ENCODE measurements around the gene DNAJC18. TPM values are rescaled to one million over a fixed set of nuclear protein-coding genes. Genes with fewer than 3 reads are reported as not detected.

Gene DNAJC18
- 5.3 to 8.6 TPM (median 7.1 TPM) in 5 replicates for total RNA-seq (2022; extraction: Qiagen RNA extraction)

GRCh38 chr5:139439013-139439903, at the start of gene DNAJC18:
Gene DNAJC18 (minus strand): TSS chr5:139439525. CDS start chr5:139439445, 80 bp downstream.

GRCh38 chr5:139482050-139482889, 42.9 kb upstream of the DNAJC18 start, which contains the start of gene STING1:
Gene STING1 (minus strand): TSS chr5:139482758. CDS start chr5:139481704, 1,054 bp downstream.

DNA sequence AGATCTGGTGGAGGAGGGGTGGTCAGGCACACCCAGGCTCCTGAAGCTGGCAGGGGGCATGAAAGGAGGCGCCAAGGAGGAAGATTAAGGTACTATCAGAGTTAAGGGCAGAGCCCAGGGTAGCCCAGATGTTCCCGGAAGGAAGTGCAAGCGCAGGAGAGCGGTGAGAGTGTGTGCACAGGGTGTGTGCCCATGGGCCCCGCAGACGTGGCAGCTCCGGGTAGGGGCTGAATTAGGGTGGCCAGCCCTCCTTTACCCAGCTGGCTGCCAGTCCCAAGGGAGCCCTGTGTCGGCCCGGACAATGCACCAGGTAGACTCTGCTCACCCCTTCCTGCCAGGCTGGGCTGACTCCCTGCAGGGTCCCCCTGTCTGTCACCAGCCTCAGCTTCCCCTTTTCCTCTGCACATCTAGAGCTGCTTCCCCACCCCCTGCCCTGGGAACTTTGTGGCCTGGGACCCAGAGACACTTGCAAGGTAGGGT, 31.5 kb upstream of the DNAJC18 start, which contains the start of gene SMIM33:
Gene SMIM33, plus strand, starts transcription at position 184 of the 480 bp plus-strand sequence. Its CDS starts 118 bp downstream, at position 302.

GRCh38 chr5:139462586-139463276, 23.4 kb upstream of the DNAJC18 start, which contains the start of gene ECSCR:
Gene ECSCR (minus strand): TSS chr5:139462743. CDS start chr5:139462670, 73 bp downstream.

DNA sequence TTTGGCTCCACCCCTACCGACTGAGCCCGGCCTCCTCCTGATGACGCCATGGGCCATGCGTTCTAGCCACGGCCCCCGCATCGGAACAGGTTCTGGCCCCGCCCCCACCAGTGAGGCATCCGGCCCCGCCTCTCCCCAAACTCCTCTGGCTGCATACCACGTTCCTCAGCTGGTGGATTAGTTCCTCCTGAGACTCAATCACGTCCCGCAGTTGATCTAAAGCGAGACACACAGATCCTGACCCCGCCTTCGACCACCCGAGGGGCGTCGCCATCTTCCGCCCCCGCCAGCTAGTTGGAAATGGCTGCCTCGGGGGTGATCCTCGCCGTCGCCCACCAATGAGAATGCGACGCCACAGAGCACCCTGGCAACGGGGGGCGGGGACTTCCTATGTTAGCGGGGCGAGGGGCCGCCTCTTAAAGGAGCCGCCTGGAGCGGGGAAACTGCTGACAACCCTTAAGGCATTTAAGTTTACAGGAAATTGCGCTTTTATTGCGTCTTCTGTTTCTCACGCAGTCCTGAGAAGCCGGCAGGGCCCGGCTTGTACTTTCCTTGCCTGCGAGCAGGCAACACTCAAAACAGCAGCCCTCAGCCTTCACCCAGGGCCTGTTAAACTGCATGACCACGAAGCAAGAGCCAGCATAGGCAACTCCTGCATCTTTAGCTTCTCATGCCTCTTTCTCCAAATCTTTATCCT, 35.4 kb downstream of the DNAJC18 start, which contains the start of gene SPATA24:
Gene SPATA24, minus strand, starts transcription at position 303 of the 697 bp plus-strand sequence. Its CDS starts 29 bp downstream, at position 274.

GRCh38 chr5:139394654-139395566, 44.4 kb downstream of the DNAJC18 start, which contains the start of gene PROB1:
Gene PROB1 (minus strand): TSS chr5:139395104. CDS start chr5:139395081, 23 bp downstream.

GRCh38 chr5:139389701-139390638, 49.4 kb downstream of the DNAJC18 start, which contains the start of gene MZB1:
Gene MZB1 (minus strand): TSS chr5:139389913. CDS start chr5:139389856, 57 bp downstream.

DNA sequence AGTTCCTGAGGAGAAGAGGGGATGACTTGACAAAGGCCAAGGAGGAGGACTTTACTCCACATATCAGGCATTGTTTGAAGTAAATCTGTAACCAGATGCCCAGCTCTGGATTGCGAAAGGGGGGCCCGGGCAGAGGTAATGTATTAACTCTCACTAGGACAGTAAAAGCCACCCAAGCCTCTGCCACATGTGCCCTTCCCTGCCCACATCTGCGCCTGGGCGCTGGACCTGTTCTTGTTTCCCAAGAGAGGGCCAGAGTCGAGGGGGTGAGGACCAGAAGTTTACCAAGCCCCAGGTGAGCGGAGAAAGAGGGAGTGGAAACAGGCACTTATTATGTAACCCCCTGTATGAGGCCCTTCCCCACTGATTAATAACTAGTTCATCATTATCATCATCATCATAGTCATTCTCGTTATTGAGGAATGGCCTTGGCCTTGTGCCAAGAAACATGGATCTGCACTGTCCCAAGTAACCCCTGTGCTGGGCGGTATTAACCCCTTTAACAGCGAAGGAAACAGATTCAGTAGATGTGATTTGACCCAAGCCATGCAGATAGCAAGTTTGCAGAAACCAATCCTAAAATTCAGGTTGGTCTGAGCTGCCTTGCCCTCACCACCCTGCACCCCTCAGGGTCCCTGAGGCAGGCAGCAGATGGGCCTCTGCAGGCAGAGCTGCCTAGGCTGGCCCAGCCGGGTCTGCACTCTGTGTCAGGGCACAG, 55.9 kb downstream of the DNAJC18 start, which contains the start of gene SLC23A1:
Gene SLC23A1, minus strand, starts transcription at position 23 of the 718 bp plus-strand sequence. CDS start 44 bp downstream, outside the sequence.

Other genes with a start within 250 kb of the DNAJC18 start
- 22.3 to 26.9 TPM (median 24.4 TPM) in 5 replicates for gene SIL1, start 241.2 kb downstream of the DNAJC18 start, total RNA-seq (2022; extraction: Qiagen RNA extraction)
- gene MATR3, start 145.8 kb downstream of the DNAJC18 start, total RNA-seq (2022; extraction: Qiagen RNA extraction) = 160 to 218 TPM (median 176 TPM) in 5 replicates
- gene PAIP2, start 97.7 kb downstream of the DNAJC18 start, total RNA-seq (2022; extraction: Qiagen RNA extraction) = 80.9 to 96.6 TPM (median 87.0 TPM) in 5 replicates
- 0.79 to 1.6 TPM (median 1.4 TPM) in 5 replicates for gene SLC23A1, start 56.2 kb downstream of the DNAJC18 start, total RNA-seq (2022; extraction: Qiagen RNA extraction)
- gene MZB1, start 49.6 kb downstream of the DNAJC18 start, total RNA-seq (2022; extraction: Qiagen RNA extraction) = 0.09 to 0.20 TPM in 2 of 5 replicates, not detected in the others
- 0.12 to 0.27 TPM (median 0.24 TPM) in 5 replicates for gene PROB1, start 44.4 kb downstream of the DNAJC18 start, total RNA-seq (2022; extraction: Qiagen RNA extraction)
- 4.7 to 5.3 TPM (median 4.9 TPM) in 5 replicates for gene SPATA24, start 35.4 kb downstream of the DNAJC18 start, total RNA-seq (2022; extraction: Qiagen RNA extraction)
- not detected in 5 replicates for gene ECSCR, start 23.2 kb upstream of the DNAJC18 start, total RNA-seq (2022; extraction: Qiagen RNA extraction)
- gene SMIM33, start 31.5 kb upstream of the DNAJC18 start, total RNA-seq (2022; extraction: Qiagen RNA extraction) = not detected in 5 replicates
- gene STING1, start 43.2 kb upstream of the DNAJC18 start, total RNA-seq (2022; extraction: Qiagen RNA extraction) = 0.74 to 1.1 TPM (median 0.77 TPM) in 5 replicates
- gene UBE2D2, start 121.8 kb upstream of the DNAJC18 start, total RNA-seq (2022; extraction: Qiagen RNA extraction) = 125 to 205 TPM (median 182 TPM) in 5 replicates
- 10.2 to 15.8 TPM (median 14.6 TPM) in 5 replicates for gene CXXC5, start 208.8 kb upstream of the DNAJC18 start, total RNA-seq (2022; extraction: Qiagen RNA extraction)

Measured in A549 treated with dexamethasone at 1 μM for 4 hours (cell line).